H4 (cell line): ENCODE data around the gene LRRC3C. TPM values are rescaled to one million over a fixed set of nuclear protein-coding genes. Genes with fewer than 3 reads are reported as not detected.
"Not testable (repeated sequence)": the region's sequence is repeated elsewhere in the genome, so short reads cannot be mapped to it uniquely, and the experiment has no call there.

Source experiments
- DNase-seq: peaks from one replicate; pipeline ENCODE4 v3.0.0-alpha.2; 2015; ENCODE audit warnings: low spot score
- total RNA-seq: library from RNA; depleted of rRNA; stranded (reverse); fragments of >200 nt; shearing (Covaris generic); gene quantifications from 2 replicates; pipeline ENCODE4 v1.2.3, GENCODE V29; 2014

The LRRC3C gene
- total RNA-seq, 1 experiment from 2014 or later: not detected

DNA sequence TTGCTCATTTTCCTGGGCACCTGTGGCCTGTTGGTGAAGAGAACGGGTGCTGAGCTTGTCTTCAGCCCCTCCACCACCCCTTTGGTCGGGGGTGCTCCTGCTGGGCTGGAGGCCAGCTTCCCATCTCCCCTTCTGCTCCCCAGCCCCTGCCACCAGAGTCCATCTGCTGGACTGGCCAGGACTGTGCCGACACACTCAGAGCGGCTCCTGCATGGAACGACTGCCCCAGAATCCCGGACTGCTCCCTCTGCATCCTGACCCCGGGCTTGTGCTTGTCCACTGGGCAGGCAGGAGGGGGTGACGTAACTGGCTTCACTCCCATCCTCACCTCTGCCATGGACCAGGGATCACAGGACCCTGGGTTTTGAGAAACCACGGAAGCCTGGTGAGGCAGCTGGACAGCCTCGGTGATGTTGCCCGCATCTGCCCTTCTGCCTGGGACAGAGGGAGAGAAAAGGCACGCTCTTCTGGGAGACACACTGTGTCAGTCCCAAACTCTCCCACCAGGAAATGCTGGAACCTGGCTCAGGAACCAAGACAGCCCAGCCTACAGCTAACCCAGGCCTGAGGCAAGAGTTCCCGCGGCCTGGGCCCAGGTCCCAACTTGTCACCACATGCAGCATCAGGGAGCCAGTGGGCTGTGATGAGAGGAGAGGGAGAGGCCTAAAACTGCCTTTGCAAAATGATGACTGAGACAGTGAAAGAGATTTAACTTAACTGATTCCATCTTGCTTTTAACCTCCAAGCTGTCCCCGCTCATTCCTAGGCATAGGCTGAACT lies 19.2 kb downstream of the LRRC3C start:
- no peak for DNase-seq

DNA sequence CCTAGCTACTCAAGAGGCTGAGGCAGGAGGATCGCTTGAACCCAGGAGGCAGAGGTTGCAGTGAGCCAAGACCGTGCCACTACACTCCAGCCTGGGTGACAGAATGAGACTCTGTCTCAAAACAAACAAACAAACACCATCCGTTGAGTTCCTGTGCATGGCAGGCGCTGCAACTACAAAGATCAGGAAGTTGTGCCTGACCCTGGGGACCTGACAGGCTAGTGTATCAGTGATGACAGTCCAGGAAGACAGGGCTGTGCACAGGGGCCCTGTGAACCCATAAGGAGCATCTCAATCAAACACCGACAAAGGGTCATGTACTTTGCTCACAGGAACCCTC lies 20.9 kb downstream of the LRRC3C start:
- DNase-seq: not testable (repeated sequence)

DNA sequence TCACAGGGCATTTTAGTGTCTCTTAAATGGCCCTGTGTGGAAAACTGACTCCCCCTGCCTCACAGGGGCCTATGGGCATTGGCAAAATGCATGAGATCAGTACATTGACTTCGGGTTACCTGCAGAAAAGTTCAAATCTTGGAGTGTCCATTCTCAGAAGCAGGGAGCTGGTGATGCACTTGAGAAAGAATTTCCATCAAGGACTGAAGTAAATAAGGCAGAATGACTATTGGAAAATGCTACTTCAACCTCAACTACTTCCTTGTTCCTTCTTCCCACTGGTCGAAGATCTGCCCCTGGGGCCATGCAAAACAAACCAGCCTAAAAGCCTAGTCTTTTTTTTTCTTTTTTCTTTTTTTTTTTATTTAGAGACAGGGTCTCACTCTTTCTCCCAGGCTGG lies 21.5 kb downstream of the LRRC3C start:
- DNase-seq: no peak

- no peak for DNase-seq
Observed at GRCh38 chr17:39950871-39951348, 23.4 kb downstream of the LRRC3C start.

- DNase-seq: no peak
Observed at GRCh38 chr17:39951924-39952679, 24.6 kb downstream of the LRRC3C start.

GRCh38 chr17:39952680-39953470 lies 25.3 kb downstream of the LRRC3C start:
- peak; percentile 94 for DNase-seq

- DNase-seq: no peak
Observed at GRCh38 chr17:39953471-39953888, 25.9 kb downstream of the LRRC3C start.

GRCh38 chr17:39954876-39955275 lies 27.3 kb downstream of the LRRC3C start:
- DNase-seq: no peak

GRCh38 chr17:39955726-39956225 lies 28.2 kb downstream of the LRRC3C start:
- no peak for DNase-seq

GRCh38 chr17:39960524-39961041 lies 33.1 kb downstream of the LRRC3C start:
- DNase-seq: no peak

- DNase-seq: no peak
Observed at GRCh38 chr17:39962642-39963220, 35.2 kb downstream of the LRRC3C start, which contains the start of gene GSDMA. TSS of gene GSDMA (plus strand) at chr17:39963004. CDS start at chr17:39965688, 2,684 bp downstream.

- DNase-seq: no peak
Observed at GRCh38 chr17:39963829-39964228, 36.3 kb downstream of the LRRC3C start.

DNA sequence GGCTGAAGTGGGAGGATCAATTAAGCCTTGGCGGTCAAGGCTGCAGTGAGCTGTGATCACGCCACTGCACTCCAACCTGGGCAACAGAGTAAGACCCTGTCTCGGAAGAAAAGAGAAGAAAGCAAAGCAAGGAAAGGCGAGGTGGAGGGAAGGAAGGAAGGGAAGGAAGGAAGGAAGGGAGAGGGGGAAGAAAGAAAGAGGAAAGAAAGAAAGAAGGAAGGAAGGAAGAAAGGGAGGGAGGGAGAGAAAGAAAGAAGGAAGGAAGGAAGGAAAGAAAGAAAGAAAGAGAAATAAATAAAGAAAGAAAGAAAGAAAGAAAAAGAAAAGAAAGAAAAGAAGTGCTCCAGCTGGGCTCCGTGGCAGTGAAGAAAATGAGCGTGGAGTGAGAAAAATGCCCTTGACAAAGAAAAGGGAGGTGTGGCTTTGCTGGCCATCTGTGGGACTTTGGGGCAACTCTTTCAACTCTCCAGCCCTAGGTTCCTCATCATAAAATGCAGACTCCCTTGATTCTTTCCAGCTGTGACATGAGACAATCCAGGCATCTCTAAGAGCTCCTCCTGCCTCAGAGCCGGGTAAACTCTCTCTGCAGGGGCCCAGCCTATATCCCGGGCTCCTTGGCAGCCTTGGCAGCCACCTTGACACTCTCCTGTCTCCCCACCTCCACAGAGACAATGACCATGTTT lies 37.6 kb downstream of the LRRC3C start:
- no peak for DNase-seq

DNA sequence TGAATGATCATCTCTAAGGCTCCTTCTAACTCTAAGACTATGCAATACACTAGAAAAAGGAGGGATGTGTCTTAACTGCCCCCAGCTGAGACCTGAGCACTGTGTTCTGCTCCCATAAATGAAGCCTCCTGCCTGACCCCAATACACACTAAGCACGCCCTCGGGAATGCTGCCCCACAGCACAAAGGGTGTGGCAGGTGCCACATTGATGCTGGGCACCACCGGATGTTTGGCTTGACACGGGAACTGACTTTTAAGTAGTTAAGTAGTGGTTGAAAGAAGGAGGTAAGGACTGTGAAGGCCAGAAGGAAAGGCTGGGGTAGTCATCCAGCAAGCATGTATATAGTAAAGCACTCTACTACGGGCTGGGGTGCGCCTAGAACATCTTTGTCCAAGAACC lies 39.2 kb downstream of the LRRC3C start:
- no peak for DNase-seq

- DNase-seq: no peak
Observed at GRCh38 chr17:39968761-39969160, 41.2 kb downstream of the LRRC3C start.

- DNase-seq: no peak
Observed at GRCh38 chr17:39969375-39969774, 41.8 kb downstream of the LRRC3C start.

GRCh38 chr17:39970157-39970692 lies 42.7 kb downstream of the LRRC3C start:
- DNase-seq: no peak

DNA sequence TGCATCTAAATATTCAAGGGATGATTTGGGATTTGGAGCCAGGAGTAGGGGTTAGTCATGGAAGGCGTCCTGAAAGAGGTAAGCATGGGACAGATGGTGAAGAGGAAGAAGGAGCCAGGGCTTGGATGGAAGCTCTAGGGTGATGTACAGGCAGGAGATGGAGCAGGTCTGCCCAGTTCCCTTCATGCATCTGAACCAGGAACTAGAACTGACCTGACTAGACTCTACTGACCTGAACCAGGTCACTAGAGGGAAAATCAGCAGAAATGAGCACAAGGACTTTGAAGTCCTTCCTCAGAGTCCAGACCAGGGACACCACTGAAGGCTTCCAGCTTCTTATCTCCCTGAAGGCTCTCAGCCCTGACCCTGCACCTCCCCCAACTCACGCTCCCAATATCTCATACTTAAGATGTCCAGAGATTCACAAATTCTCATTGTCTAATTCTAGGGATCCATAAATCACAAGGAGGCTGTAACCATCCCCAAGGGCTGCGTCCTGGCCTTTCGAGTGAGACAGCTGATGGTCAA lies 43.6 kb downstream of the LRRC3C start:
- DNase-seq: no peak

- DNase-seq: no peak
Observed at GRCh38 chr17:39972271-39972670, 44.7 kb downstream of the LRRC3C start.

GRCh38 chr17:39973496-39973895 lies 46.0 kb downstream of the LRRC3C start:
- DNase-seq: no peak
